Skeletal muscle satellite cell (primary cell): Measurements from ENCODE around the gene MAP2K5.

Experiments used
- H3K27me3 ChIP-seq: 2 replicates; pipeline ENCODE4 v1.7.0; 2013; ENCODE audit warnings: low read length; ENCODE audit not compliant: control insufficient read depth, insufficient read depth
- H3K36me3 ChIP-seq: 2 replicates; pipeline ENCODE4 v1.7.0; 2013; ENCODE audit warnings: mild to moderate bottlenecking, control low read depth, low read length; ENCODE audit not compliant: insufficient read depth
- H3K4me1 ChIP-seq: 2 replicates; pipeline ENCODE4 v1.7.0; 2013; ENCODE audit warnings: low read length; ENCODE audit not compliant: control insufficient read depth, insufficient read depth
- H3K4me2 ChIP-seq: 2 replicates; pipeline ENCODE4 v1.7.0; 2013; ENCODE audit warnings: mild to moderate bottlenecking, low read length
- H3K4me3 ChIP-seq: 2 replicates; pipeline ENCODE4 v1.7.0; 2013; ENCODE audit warnings: low read length
- H3K9ac ChIP-seq: 2 replicates; pipeline ENCODE4 v1.7.0; 2013; ENCODE audit warnings: mild to moderate bottlenecking, low read depth, low read length, moderate library complexity
- H3K9me3 ChIP-seq: replicated peaks from 2 replicates; pipeline ENCODE4 v1.7.0; 2013; ENCODE audit warnings: mild to moderate bottlenecking, control low read depth, low read length

The MAP2K5 gene

GRCh38 chr15:67820122-67820991 is 277.9 kb downstream of the MAP2K5 start:
- Histone ChIP-seq H3K4me3 (no peak overlapping the region), H3K4me1 (peaks cover 5% of the 10 kb centered on the region), H3K4me2 (no peak overlapping the region), H3K9me3 (no peaks in the 10 kb centered on the region), H3K36me3 (no peaks in the 10 kb centered on the region), H3K27me3 (peaks cover 73% of the 10 kb centered on the region), H3K9ac (no peak overlapping the region)

GRCh38 chr15:67820992-67821783 is 278.7 kb downstream of the MAP2K5 start:
- no peak overlapping the region for H3K4me2 ChIP-seq
- peaks cover 2% of the 10 kb centered on the region for H3K9me3 ChIP-seq
- no peaks in the 10 kb centered on the region for H3K36me3 ChIP-seq
- H3K4me1 ChIP-seq, result peaks cover 10% of the 10 kb centered on the region
- H3K9ac ChIP-seq, result no peak overlapping the region
- no peak overlapping the region for H3K4me3 ChIP-seq
- peaks cover 81% of the 10 kb centered on the region for H3K27me3 ChIP-seq

GRCh38 chr15:67821784-67822440 is 279.4 kb downstream of the MAP2K5 start:
- H3K4me1 ChIP-seq, result peaks cover 10% of the 10 kb centered on the region
- H3K4me3 ChIP-seq, result no peak overlapping the region
- H3K4me2 ChIP-seq, result no peak overlapping the region
- H3K36me3 ChIP-seq, result no peaks in the 10 kb centered on the region
- H3K27me3 ChIP-seq, result peaks cover 87% of the 10 kb centered on the region
- peaks cover 4% of the 10 kb centered on the region for H3K9me3 ChIP-seq
- H3K9ac ChIP-seq, result no peak overlapping the region

GRCh38 chr15:67822537-67823313 is 280.2 kb downstream of the MAP2K5 start:
- Histone ChIP-seq H3K4me1 (peaks cover 10% of the 10 kb centered on the region), H3K36me3 (no peaks in the 10 kb centered on the region), H3K4me3 (no peak overlapping the region), H3K27me3 (peaks cover 90% of the 10 kb centered on the region), H3K4me2 (peak overlapping the region; percentile 63), H3K9me3 (peaks cover 4% of the 10 kb centered on the region), H3K9ac (no peak overlapping the region)

- H3K9ac ChIP-seq, result no peak overlapping the region
- H3K4me3 ChIP-seq, result peak overlapping the region; percentile 24
- no peaks in the 10 kb centered on the region for H3K36me3 ChIP-seq
- H3K4me1 ChIP-seq, result peaks cover 10% of the 10 kb centered on the region
- H3K27me3 ChIP-seq, result peaks cover 91% of the 10 kb centered on the region
- peaks cover 4% of the 10 kb centered on the region for H3K9me3 ChIP-seq
- H3K4me2 ChIP-seq, result peak overlapping the region; percentile 63
Measured at GRCh38 chr15:67823314-67824196, 281.1 kb downstream of the MAP2K5 start.

- Histone ChIP-seq H3K4me1 (peaks cover 10% of the 10 kb centered on the region), H3K4me2 (no peak overlapping the region), H3K4me3 (no peak overlapping the region), H3K9me3 (peaks cover 4% of the 10 kb centered on the region), H3K9ac (no peak overlapping the region), H3K36me3 (no peaks in the 10 kb centered on the region), H3K27me3 (peaks cover 91% of the 10 kb centered on the region)
Measured at GRCh38 chr15:67824197-67824968, 281.9 kb downstream of the MAP2K5 start.

GRCh38 chr15:67824976-67825880 is 282.7 kb downstream of the MAP2K5 start, which contains the start of gene SKOR1:
Gene SKOR1 (plus strand): TSS chr15:67825509. CDS start chr15:67825603, 94 bp downstream.
- peaks cover 86% of the 10 kb centered on the region for H3K27me3 ChIP-seq

GRCh38 chr15:67825881-67826716 is 283.6 kb downstream of the MAP2K5 start:
- Histone ChIP-seq H3K4me1 (peaks cover 10% of the 10 kb centered on the region), H3K36me3 (no peaks in the 10 kb centered on the region), H3K9me3 (peaks cover 4% of the 10 kb centered on the region), H3K4me3 (peak overlapping the region; percentile 57), H3K27me3 (peaks cover 84% of the 10 kb centered on the region), H3K9ac (no peak overlapping the region), H3K4me2 (peak overlapping the region; percentile 78)

More at GRCh38 chr15:67824976-67825880, 282.7 kb downstream of the MAP2K5 start, which contains the start of gene SKOR1:
- Histone ChIP-seq H3K4me1 (peaks cover 10% of the 10 kb centered on the region), H3K36me3 (no peaks in the 10 kb centered on the region), H3K4me3 (peak within 1 kb of the TSS; percentile 57), H3K9me3 (peaks cover 4% of the 10 kb centered on the region), H3K4me2 (peak within 1 kb of the TSS; percentile 78), H3K9ac (no peak within 1 kb of the TSS)
